ENCODE results near the gene ADIPOQ.

DNA sequence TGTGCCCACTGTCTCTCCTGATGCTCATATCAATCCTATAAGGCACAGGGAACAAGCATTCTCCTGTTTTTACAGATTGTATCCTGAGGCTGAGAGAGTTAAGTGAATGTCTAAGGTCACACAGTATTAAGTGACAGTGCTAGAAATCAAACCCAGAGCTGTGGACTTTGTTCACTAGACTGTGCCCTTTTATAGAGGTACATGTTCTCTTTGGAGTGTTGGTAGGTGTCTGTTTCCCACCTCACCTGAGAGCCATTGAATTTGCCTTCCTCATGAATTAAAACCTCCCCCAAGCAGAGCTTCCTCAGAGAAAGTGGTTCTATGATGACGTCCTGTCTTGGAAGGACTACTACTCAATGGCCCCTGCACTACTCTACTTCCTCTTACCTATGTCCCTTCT is 12.4 kb downstream of the ADIPOQ start:
- TF ChIP-seq, protein P1, sequence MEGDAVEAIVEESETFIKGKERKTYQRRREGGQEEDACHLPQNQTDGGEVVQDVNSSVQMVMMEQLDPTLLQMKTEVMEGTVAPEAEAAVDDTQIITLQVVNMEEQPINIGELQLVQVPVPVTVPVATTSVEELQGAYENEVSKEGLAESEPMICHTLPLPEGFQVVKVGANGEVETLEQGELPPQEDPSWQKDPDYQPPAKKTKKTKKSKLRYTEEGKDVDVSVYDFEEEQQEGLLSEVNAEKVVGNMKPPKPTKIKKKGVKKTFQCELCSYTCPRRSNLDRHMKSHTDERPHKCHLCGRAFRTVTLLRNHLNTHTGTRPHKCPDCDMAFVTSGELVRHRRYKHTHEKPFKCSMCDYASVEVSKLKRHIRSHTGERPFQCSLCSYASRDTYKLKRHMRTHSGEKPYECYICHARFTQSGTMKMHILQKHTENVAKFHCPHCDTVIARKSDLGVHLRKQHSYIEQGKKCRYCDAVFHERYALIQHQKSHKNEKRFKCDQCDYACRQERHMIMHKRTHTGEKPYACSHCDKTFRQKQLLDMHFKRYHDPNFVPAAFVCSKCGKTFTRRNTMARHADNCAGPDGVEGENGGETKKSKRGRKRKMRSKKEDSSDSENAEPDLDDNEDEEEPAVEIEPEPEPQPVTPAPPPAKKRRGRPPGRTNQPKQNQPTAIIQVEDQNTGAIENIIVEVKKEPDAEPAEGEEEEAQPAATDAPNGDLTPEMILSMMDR (IDR thresholded peaks at IDR 0.05; ENCODE audit: low read length) = no peak
- no peak for TF ChIP-seq EZH2 (optimal IDR thresholded peaks at IDR 0.05; ENCODE audit: low read depth, low read length)
